ENCODE measurements around the gene GMDS.

The GMDS gene

GRCh38 chr6:2019051-2019450 is 226.4 kb downstream of the GMDS start:
- Histone ChIP-seq H3K79me2 (ENCODE audit: control insufficient read depth, insufficient read depth, low read length, poor library complexity) (no peaks in the 10 kb centered on the region), H3K36me3 (ENCODE audit: control insufficient read depth in 1 of 2, insufficient read depth in 2 of 2, low read length in 2 of 2) (no peaks in the 10 kb centered on the region), H2BK5ac (ENCODE audit: low read depth, low read length, poor library complexity) (no peak overlapping the region), H4K91ac (ENCODE audit: low read depth, low read length) (no peak overlapping the region), H3K79me1 (ENCODE audit: low read length) (no peaks in the 10 kb centered on the region), H2BK120ac (ENCODE audit: insufficient read depth, low read length, poor library complexity) (no peak overlapping the region), H2AFZ (ENCODE audit: insufficient read depth, low read length, poor library complexity) (no peak overlapping the region), H3K4ac (ENCODE audit: low read depth, low read length) (no peak overlapping the region), H3K18ac (ENCODE audit: low read length) (no peak overlapping the region), H3K4me3 (ENCODE audit: low read depth, low read length) (no peak overlapping the region), H3K27ac (ENCODE audit: low read depth, low read length) (no peak overlapping the region), H3K9me3 (ENCODE audit: insufficient read depth, low read depth, low read length) (no peaks in the 10 kb centered on the region), H4K8ac (ENCODE audit: low read depth, low read length) (no peak overlapping the region), H2AK5ac (ENCODE audit: low read length) (no peak overlapping the region), H3K23ac (ENCODE audit: low read length) (no peak overlapping the region), H2BK12ac (ENCODE audit: low read length) (no peak overlapping the region), H3K4me2 (ENCODE audit: low read length) (no peak overlapping the region), H3K4me1 (ENCODE audit: control insufficient read depth in 1 of 2, insufficient read depth in 2 of 2, low read length in 2 of 2) (no peaks in the 10 kb centered on the region), H4K12ac (ENCODE audit: low read depth, low read length) (no peak overlapping the region), H3K14ac (ENCODE audit: low read length) (no peak overlapping the region), H3K27me3 (ENCODE audit: insufficient read depth, low read length) (no peaks in the 10 kb centered on the region), H3K9ac (ENCODE audit: low read length) (no peak overlapping the region)
- DNase-seq, result no peak

GRCh38 chr6:2016040-2016439 is 229.4 kb downstream of the GMDS start:
- no CpG with 5 or more reads among the region's 4 CpGs for WGBS (ENCODE audit: extremely low coverage, insufficient coverage, insufficient read length)
- no peak overlapping the region for H3K18ac ChIP-seq (ENCODE audit: low read length)
- no peak overlapping the region for H4K91ac ChIP-seq (ENCODE audit: low read depth, low read length)
- no peak for DNase-seq
- no peaks in the 10 kb centered on the region for H3K36me3 ChIP-seq (ENCODE audit: control insufficient read depth in 1 of 2, insufficient read depth in 2 of 2, low read length in 2 of 2)
- no peaks in the 10 kb centered on the region for H3K79me2 ChIP-seq (ENCODE audit: control insufficient read depth, insufficient read depth, low read length, poor library complexity)
- no peaks in the 10 kb centered on the region for H3K27me3 ChIP-seq (ENCODE audit: insufficient read depth, low read length)
- no peak overlapping the region for H2BK5ac ChIP-seq (ENCODE audit: low read depth, low read length, poor library complexity)
- H2AFZ ChIP-seq (ENCODE audit: insufficient read depth, low read length, poor library complexity), result no peak overlapping the region
- H2BK120ac ChIP-seq (ENCODE audit: insufficient read depth, low read length, poor library complexity), result no peak overlapping the region
- no peaks in the 10 kb centered on the region for H3K9me3 ChIP-seq (ENCODE audit: insufficient read depth, low read depth, low read length)
- H3K14ac ChIP-seq (ENCODE audit: low read length), result no peak overlapping the region
- no peaks in the 10 kb centered on the region for H3K79me1 ChIP-seq (ENCODE audit: low read length)
- no peak overlapping the region for H3K4me2 ChIP-seq (ENCODE audit: low read length)
- H4K8ac ChIP-seq (ENCODE audit: low read depth, low read length), result no peak overlapping the region
- no peak overlapping the region for H2BK12ac ChIP-seq (ENCODE audit: low read length)
- no peak overlapping the region for H3K4ac ChIP-seq (ENCODE audit: low read depth, low read length)
- H3K23ac ChIP-seq (ENCODE audit: low read length), result no peak overlapping the region
- H3K9ac ChIP-seq (ENCODE audit: low read length), result no peak overlapping the region
- H4K12ac ChIP-seq (ENCODE audit: low read depth, low read length), result no peak overlapping the region
- H3K4me1 ChIP-seq (ENCODE audit: control insufficient read depth in 1 of 2, insufficient read depth in 2 of 2, low read length in 2 of 2), result no peaks in the 10 kb centered on the region
- H3K4me3 ChIP-seq (ENCODE audit: low read depth, low read length), result no peak overlapping the region
- no peak overlapping the region for H2AK5ac ChIP-seq (ENCODE audit: low read length)
- H3K27ac ChIP-seq (ENCODE audit: low read depth, low read length), result no peak overlapping the region

GRCh38 chr6:2008383-2008976 is 236.9 kb downstream of the GMDS start:
- Histone ChIP-seq H3K4me3 (ENCODE audit: low read depth, low read length) (no peak overlapping the region), H3K4ac (ENCODE audit: low read depth, low read length) (no peak overlapping the region), H3K9ac (ENCODE audit: low read length) (no peak overlapping the region), H3K79me2 (ENCODE audit: control insufficient read depth, insufficient read depth, low read length, poor library complexity) (no peaks in the 10 kb centered on the region), H2AFZ (ENCODE audit: insufficient read depth, low read length, poor library complexity) (no peak overlapping the region), H3K79me1 (ENCODE audit: low read length) (no peaks in the 10 kb centered on the region), H3K14ac (ENCODE audit: low read length) (no peak overlapping the region), H3K27ac (ENCODE audit: low read depth, low read length) (no peak overlapping the region), H2AK5ac (ENCODE audit: low read length) (no peak overlapping the region), H4K12ac (ENCODE audit: low read depth, low read length) (no peak overlapping the region), H3K23ac (ENCODE audit: low read length) (no peak overlapping the region), H3K27me3 (ENCODE audit: insufficient read depth, low read length) (no peaks in the 10 kb centered on the region), H3K18ac (ENCODE audit: low read length) (no peak overlapping the region), H3K4me2 (ENCODE audit: low read length) (no peak overlapping the region), H4K8ac (ENCODE audit: low read depth, low read length) (no peak overlapping the region), H4K91ac (ENCODE audit: low read depth, low read length) (no peak overlapping the region), H2BK120ac (ENCODE audit: insufficient read depth, low read length, poor library complexity) (no peak overlapping the region), H3K36me3 (ENCODE audit: control insufficient read depth in 1 of 2, insufficient read depth in 2 of 2, low read length in 2 of 2) (no peaks in the 10 kb centered on the region), H2BK5ac (ENCODE audit: low read depth, low read length, poor library complexity) (no peak overlapping the region), H3K4me1 (ENCODE audit: control insufficient read depth in 1 of 2, insufficient read depth in 2 of 2, low read length in 2 of 2) (no peaks in the 10 kb centered on the region), H2BK12ac (ENCODE audit: low read length) (no peak overlapping the region), H3K9me3 (ENCODE audit: insufficient read depth, low read depth, low read length) (no peaks in the 10 kb centered on the region)
- WGBS (ENCODE audit: extremely low coverage, insufficient coverage, insufficient read length), result no CpG with 5 or more reads among the region's 2 CpGs
- DNase-seq, result peak; percentile 45 to 82

- H3K4ac ChIP-seq (ENCODE audit: low read depth, low read length), result no peak overlapping the region
- no peak overlapping the region for H2BK12ac ChIP-seq (ENCODE audit: low read length)
- no peak overlapping the region for H3K27ac ChIP-seq (ENCODE audit: low read depth, low read length)
- H3K4me2 ChIP-seq (ENCODE audit: low read length), result no peak overlapping the region
- no peaks in the 10 kb centered on the region for H3K79me1 ChIP-seq (ENCODE audit: low read length)
- no peak overlapping the region for H2AK5ac ChIP-seq (ENCODE audit: low read length)
- no peak overlapping the region for H3K9ac ChIP-seq (ENCODE audit: low read length)
- no CpG with 5 or more reads among the region's 4 CpGs for WGBS (ENCODE audit: extremely low coverage, insufficient coverage, insufficient read length)
- no peak overlapping the region for H3K23ac ChIP-seq (ENCODE audit: low read length)
- H3K14ac ChIP-seq (ENCODE audit: low read length), result no peak overlapping the region
- DNase-seq, result peak; percentile 21 to 84
- H3K9me3 ChIP-seq (ENCODE audit: insufficient read depth, low read depth, low read length), result no peaks in the 10 kb centered on the region
- H2AFZ ChIP-seq (ENCODE audit: insufficient read depth, low read length, poor library complexity), result no peak overlapping the region
- H2BK5ac ChIP-seq (ENCODE audit: low read depth, low read length, poor library complexity), result no peak overlapping the region
- H3K79me2 ChIP-seq (ENCODE audit: control insufficient read depth, insufficient read depth, low read length, poor library complexity), result no peaks in the 10 kb centered on the region
- no peak overlapping the region for H2BK120ac ChIP-seq (ENCODE audit: insufficient read depth, low read length, poor library complexity)
- no peak overlapping the region for H3K18ac ChIP-seq (ENCODE audit: low read length)
- no peaks in the 10 kb centered on the region for H3K4me1 ChIP-seq (ENCODE audit: control insufficient read depth in 1 of 2, insufficient read depth in 2 of 2, low read length in 2 of 2)
- no peak overlapping the region for H3K4me3 ChIP-seq (ENCODE audit: low read depth, low read length)
- no peaks in the 10 kb centered on the region for H3K36me3 ChIP-seq (ENCODE audit: control insufficient read depth in 1 of 2, insufficient read depth in 2 of 2, low read length in 2 of 2)
- no peaks in the 10 kb centered on the region for H3K27me3 ChIP-seq (ENCODE audit: insufficient read depth, low read length)
- H4K8ac ChIP-seq (ENCODE audit: low read depth, low read length), result no peak overlapping the region
- no peak overlapping the region for H4K91ac ChIP-seq (ENCODE audit: low read depth, low read length)
- H4K12ac ChIP-seq (ENCODE audit: low read depth, low read length), result no peak overlapping the region
Measured at GRCh38 chr6:2007165-2007564, 238.2 kb downstream of the GMDS start.
